Limb (tissue), 2 donors: Measurements from ENCODE around the gene DNAJA3.
A peak's percentile ranks its signal among the peaks of the same experiment; 100 is the strongest.

Experiments
- DNase-seq, 2 donors: peaks; one replicate each; pipeline ENCODE4 v3.0.0-alpha.2; 2016; ENCODE audit errors: extremely low spot score in 2 of 2

The DNAJA3 gene

DNA sequence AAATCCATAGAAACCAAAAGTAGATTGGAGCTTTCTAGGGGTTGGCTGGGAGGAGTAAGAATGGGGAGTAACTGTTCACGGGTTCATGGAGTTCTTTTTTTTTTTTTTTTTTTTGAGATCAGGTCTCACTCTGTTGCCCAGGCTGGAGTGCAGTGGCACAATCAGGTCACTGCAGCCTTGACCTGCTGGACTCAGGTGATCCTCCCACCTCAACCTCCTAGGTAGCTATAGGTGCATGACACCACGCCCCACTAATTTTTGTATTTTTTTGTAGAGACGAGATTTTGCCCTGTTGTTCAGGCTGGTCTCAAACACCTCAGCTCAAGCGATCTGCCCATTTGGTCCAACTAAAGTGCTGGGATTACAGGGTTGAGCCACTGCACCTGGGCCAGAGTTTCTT is 47.2 kb downstream of the DNAJA3 start:
- DNase-seq, result no peak

DNA sequence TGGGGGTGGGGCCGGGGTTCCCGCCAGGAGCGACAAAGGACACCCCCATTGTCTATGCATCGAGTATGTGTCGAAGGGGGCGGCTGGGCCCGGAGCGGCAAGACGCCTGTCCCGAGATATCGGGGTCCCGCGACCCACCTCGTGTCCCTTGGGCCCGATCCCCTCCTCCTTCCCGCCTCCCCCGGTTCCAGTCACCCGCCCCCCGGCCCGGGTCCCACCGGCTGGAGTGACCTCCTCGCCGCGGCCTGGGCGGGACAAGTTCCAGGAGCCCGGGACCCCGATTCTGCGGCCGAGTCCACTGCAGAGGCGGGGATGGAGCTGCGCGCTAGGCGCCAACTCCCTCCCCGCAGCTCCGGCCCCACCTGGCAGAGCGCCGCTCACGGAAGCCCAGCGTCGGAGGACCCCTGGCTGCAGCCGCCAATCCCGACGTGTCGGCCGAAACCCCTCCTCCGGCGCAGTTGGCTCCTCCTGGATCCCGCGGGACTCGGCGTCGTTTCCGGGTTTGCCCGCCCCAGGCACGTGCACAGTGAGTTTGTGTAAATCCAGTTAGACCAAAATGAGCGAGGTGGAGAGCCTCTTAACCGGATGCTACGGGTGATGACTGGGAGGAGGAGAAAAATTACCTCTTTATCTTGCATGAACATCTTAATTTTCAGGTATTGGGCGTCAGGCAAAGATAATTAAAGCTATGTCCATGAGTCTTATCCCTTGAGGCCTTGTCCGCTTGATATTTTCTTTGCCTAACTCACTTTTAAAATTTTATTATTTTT is 48.7 kb downstream of the DNAJA3 start, which contains the start of gene NMRAL1:
Gene NMRAL1 (minus strand): TSS at position 434 of the 770 bp plus-strand sequence. CDS start 493 bp downstream, outside the sequence.
- peak; percentile 93 to 96 for DNase-seq

DNA sequence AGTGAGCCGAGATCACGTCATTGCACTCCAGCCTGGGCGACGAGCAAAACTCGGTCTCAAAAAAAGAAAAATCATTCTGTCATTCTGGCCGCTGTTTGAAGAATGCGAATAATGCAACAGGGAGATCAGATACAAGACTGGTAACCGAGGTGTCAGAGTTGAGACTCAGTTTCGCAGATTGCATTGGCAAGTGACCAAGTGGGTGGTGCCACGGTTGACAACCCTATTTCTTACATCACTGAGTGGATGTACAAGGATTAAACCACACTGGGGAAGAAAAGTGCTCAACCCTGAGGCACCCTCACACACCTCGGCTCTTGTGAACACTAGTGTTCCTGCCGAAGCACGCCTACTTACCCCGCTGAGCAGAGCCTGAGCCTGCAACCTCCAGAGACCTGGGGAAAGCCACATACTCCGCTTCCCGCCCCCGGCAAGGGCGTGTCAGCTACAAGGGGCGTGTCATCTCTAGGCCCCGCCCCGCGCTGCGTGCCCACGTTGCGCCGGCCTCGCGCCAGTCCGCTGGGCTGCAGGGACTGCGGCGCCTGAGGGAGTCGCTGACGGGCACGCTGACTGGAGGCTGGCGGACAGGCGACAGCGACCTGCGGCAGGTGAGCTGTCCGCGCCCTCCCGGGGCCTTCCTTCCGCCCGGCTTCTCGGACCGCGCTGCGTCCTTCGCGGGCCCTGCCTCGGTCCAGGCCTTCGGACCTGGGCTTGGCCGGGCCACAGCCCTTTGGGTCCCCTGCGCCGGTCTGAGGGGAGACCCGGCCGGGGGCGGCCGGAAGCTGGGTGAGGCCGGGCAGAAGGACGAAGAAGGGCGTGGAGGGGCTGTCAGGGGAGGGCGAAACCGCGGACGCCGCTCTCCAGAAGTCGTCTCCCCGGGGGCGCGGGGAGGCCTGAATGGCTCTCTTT is 50.5 kb downstream of the DNAJA3 start, which contains the start of gene HMOX2:
Gene HMOX2 (plus strand): TSS at position 519 of the 909 bp plus-strand sequence. CDS start 29,127 bp downstream, outside the sequence.
- peak; percentile 93 to 94 for DNase-seq

DNA sequence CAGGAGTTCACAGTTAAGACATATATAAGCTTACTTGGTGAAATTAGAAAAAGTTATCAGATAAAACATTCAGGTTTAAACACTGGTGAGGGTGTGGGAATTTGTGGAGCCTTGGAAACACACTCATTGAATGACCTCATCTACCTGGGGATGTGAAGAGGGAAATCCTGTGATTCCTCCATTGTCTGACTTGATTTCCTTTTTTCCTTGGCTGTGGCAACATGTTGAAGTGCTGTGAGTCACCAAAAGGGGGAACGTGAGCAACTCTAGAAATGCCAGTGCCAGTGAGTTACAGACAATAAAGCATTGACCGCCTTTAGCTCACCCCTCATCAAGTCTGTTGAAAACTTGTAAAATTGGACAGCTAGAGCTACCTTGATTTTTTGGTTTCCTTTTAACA is 52.3 kb downstream of the DNAJA3 start:
- DNase-seq, result no peak

DNA sequence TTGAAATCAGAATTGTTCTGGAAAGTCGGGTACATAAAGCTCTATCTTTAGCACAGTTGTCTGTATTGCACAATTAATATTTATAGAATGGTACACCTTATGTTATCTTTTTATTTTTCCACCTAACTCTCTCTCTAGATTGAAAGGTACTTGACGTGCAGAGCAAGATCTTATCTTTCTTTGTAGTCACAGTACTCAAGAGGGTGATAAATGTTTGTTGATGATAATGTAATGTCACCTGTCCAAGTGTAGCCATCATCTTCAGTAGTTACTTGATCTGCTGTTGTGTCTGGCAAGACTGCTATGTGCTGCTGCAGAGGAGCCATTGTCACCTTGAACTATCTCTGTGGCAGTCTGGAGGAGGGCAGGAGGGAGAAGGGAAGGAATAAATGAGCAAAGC is 55.9 kb downstream of the DNAJA3 start:
- no peak for DNase-seq

DNA sequence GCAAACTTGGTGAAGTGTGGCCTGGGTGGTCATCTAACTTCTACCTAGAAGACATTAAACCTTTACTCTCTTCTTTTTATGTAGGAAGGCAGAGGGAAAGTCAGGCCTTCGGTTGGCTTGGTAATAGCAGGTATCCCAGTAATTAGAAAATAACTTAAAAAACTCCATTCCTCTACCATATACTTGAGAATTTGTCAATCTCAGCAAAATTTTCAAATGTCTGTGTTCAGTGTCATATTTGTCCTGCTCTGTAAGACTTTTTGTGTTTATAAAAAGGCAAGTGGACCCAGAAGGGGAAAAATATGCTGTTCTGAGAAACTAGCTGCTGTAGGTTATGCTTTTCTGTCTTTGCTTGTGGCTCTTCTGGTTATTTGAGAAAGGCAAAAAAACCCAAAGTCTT is 56.3 kb downstream of the DNAJA3 start:
- DNase-seq, result no peak

DNA sequence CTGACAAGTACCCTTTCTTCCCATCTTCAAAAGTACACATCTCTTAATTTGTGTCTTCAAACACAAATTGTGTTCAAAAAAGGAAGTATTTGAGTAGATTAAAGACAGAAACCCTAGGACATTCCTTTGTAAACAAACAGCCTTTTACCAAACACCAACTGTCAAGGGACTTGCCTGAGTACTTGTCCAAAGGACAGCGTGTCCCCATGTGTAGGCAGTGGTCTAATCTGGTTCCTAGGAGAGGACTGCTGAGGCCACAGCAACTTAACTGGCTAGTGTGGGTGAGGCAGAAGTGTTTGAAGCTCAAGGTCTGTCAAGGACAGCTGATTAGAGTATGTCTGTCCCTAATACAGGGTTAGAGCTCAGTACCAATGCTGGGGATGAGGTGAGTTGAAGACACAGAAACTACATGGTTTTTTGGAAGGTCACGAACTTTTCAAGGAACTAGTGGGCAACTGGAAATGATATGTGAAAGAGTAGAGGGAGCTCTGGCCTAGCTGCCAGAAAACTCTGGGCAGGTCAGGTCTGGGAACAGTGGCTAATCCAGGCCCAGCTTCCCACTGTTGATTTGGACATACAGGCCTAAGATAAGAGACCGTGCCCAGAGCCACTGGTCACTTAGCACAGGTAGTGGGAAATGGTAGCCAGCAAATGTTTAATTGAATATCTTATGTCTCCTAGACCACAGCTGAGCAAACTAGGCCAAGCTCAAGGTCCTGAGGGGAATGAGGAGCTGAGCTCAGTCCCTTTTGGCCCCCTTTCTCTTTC is 60.6 kb downstream of the DNAJA3 start:
- DNase-seq, result no peak

DNA sequence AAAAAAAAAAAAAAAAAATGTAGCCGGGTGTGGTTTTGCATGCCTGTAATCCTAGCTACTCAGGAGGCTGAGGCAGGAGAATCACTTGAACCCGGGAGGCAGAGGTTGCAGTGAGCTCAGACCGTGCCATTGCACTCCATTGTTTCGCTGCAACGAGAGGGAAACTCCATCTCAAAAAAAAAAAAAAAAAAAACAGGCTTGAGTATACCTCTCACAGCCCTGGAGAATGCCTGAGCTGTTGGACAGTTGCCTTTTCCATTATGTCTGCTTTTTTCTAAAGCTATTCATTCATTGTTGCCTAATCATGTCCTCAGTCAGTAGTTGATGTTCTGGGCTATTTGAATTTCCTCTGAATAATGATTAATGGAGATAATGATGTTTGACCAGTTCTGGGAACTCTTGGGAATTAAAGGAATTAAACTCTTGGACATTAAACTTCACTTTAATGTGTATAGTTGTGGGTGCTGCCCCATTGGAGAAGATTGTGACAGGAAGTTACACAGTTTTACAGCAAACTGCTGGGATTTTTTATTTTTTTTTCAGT is 62.4 kb downstream of the DNAJA3 start:
- no peak for DNase-seq

DNA sequence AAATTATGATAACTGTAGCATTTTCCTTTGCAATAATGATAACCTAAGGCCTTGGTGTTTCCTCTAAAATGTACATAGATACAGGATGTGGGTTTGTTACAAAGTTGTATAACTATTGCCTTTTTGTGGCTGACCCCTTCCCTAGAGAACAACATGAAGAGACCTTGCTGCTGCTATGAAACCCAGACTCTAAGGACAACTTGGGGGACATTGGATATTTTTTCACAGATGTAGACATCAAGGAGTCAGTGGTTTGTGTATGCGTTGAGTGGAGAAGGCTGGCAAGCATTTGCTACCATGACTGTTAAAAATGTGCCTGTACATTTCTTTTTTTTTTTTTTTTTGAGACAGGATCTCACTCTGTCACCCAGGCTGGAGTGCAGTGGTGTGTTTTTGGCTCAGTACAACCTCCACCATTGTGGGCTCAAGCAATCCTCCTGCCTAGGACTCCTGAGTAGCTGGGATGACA is 62.9 kb downstream of the DNAJA3 start:
- no peak for DNase-seq

DNA sequence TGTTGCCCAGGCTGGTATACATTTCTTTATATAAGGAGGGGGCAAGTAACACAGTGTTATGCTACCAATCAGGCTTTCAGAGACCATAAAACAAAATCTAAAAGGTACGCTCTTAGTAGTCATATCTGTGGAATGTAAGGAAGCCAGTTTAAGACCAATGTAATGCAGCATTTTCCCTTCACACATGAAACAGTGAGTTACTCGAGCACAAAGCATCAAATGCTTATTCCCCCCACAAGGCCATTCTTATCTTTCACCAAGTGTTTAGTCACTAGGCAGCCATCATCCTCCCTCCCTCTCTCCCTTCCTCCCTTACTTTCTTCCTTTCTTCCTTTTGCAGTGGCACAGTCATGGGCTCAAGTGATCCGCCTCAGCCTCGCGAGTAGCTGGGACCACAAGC is 63.4 kb downstream of the DNAJA3 start:
- DNase-seq, result no peak

DNA sequence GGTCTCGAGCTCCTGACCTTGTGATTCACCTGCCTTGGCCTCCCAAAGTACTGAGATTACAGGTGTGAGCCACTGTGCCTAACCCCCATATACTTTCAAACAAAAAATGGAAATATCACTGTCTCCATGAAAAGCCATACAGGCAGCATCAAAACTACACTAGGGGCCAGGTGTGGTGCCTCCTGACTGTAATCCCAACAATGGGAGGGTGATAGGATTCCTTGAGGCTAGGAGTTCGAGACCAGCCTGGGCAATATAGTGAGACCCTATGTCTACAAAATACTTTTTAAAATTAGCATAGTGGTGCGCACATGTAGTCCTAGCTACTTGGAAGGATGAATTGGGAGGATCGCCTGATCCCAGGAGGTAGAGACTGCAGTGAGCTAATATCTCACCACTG is 66.2 kb downstream of the DNAJA3 start:
- no peak for DNase-seq

DNA sequence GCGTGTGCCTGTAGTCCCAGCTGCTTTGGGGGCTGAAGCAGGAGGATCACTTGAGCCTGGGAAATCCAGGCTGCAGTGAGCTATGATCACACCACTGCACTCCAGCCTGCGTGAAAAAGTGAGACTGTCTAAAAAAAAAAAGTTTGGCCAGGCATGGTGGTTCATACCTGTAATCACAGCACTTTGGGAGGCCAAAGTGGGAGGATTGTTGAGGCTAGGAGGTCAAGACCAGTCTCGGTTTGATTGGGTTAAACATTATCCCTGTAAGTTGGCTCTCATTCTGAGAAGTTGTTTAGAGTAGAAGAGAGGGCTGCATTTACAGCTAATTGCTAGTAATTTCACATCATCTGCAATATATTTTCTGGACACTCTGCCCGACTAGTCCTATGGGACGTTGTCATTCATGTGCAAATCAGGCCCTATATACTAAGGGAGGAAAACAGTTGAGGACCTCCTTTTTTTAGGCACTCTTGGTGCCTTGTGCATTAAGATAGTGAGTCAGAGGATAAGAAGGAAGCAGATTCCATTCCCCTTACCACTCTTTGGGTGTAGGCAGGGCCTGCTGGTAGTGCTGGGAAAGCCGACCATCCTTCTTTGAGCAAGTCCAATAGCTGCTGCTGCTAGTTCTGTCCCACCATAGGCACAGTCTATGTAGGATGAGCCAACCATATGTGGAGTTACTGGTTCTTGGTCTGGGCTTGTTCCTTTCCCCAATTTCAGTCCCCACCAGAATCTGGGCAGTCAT is 69.2 kb downstream of the DNAJA3 start:
- DNase-seq, result no peak

DNA sequence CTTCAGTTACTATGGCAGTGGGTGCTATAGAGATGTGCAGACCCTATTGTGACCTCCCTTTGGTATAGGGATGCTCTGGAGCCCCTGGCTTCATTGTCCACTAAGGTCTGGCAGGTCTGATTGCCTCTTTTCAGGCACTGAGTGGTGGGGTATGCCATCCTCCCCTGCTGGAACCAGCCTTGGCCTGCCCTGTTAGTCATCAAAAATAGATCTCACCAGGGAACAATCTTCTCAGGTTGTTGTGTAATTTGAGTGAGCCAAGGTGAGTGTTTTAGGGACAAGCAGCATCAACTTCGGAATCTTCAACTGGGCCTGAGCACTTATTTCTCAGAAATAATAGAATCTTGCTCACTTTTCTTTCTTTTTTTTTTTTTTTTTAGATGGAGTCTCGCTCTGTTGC is 70.1 kb downstream of the DNAJA3 start:
- no peak for DNase-seq

DNA sequence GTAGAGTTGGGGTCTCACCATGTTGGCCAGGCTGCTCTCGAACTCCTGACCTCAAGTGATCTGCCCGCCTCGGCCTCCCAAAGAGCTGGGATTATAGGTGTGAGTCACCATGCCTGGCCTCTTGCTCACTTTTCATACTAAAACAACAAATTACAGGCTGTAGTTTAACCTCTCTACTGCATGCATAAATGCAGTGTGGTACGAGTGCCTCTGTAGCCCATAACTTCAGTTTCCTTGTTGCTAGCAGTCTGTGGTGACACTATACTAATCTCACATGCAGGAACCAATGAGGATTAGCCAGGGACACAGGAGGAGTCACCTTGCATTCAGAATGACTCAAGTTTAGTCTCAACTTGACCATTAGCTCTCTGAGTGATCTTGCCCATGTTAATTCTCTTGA is 70.6 kb downstream of the DNAJA3 start:
- no peak for DNase-seq

DNA sequence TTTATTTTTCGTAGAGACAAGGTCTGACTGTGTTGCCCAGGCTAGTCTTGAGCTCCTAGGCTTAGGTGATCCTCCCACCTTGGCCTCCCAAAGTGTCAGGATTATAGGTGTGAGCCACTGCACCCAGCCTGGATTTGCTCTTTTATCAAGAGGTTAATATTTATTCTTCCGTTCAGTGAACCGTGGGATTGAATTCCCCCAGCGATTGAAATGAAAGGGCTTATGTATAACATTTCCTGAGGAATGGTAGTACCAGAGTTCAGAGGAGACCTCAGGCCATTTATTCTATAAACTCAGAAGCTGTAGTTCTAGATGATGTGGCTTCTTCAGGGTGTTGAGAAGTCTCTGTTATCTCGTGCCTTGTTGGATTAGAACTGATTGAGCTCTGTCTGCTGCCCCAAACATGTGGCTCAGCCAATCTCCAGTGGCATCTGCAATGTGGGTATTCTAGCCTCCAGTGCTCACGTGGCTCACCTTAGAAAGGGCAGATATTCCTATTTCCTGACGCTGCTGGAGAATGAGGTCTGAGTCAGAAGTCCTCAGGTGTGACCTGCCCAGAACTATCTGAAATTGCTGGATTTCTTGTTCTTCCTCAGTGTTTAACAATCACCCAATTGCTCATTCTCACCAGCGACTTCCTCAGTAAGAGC is 73.0 kb downstream of the DNAJA3 start:
- DNase-seq, result no peak

DNA sequence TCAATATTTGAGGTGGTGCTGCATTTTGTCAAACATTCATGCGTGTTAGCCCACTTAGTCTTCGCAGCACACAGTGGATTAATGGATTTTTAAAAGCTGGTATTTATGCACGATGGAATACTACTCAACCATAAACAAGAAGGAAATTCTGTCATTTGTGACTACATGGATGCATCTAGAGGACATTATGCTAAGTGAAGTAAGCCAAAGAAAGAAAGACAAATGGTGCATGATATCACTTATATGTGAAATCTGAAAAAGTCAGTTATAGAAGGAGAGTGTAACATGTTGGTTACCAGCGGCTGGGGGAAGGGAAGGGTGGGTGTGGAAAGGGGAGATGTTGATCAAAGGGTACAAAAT is 73.5 kb downstream of the DNAJA3 start:
- no peak for DNase-seq

DNA sequence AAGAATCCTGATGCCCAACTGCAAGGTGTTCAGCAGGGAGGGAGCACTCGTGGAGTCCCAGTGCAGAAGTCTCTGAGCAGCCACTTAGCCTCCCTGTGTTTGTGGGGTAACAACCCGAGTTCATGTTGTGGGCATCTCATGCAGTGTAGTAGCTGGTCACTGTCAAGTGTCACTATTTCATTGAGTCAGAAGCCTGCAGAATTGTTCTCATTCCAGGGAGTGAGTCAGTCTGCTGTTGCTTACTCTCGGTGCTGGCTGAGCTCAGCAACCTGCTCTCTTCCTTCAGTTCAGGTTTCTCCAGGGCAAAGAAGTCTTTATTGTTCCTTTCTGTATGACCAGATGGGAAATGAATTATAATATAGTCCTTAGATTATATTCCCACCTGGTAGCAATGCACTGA is 74.6 kb downstream of the DNAJA3 start:
- DNase-seq, result no peak

DNA sequence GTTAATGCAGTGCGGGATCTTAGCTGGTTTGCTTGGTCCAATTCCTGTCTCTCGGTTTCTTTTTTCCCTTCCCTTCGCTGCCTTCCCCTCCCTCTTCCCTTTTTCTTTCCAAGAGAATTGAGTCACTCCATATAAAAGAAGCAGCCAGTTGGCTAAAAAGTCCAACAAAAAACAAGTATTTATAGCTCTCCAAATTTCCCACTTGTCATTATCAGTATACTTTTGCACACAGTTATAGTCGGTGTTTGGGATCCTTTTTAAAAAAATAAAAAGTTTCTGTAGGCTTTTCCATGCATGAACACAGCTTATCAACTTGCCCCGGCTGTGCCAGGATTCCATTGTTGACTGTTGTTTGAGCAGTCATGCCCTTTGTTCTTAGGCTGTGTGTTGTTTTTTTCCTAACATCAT is 75.4 kb downstream of the DNAJA3 start:
- no peak for DNase-seq

DNA sequence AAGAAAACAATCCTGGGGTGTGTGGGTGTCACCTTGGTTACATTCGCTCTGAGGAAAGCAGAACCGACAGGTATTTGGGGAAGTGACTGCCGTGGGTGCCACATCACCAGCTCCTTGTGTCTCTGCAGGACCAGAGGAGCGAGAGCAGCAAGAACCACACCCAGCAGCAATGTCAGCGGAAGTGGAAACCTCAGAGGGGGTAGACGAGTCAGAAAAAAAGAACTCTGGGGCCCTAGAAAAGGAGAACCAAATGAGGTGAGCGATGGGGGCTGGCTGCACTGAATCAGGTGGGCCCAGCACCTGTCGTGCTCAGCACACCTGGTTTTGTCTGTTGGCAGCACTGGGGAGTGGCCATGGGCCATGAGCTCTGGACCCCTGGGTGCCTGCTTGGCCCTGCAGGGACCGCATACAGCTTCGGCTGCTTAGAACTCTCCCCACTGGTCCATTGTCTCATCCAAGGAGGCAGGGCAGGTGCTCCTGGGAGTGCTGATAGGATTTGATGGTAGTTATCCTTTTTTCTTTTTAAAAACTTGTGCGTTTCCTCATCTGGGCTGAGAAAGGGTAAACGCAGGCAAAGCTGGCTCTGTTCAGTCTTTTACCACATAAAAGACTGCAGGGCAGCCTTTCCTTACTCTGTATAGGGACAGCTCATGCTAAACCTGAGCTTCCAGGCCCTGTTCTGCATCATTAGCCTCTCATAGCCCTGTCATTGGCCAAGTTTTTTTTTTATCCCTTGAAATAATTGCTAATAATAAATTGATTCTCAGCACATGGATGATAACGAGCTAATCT is 79.9 kb downstream of the DNAJA3 start:
- DNase-seq, result no peak
